HG02642 (cell line): ENCODE data around the gene ACAA1.
"Not testable (repeated sequence)": the region's sequence is repeated elsewhere in the genome, so short reads cannot be mapped to it uniquely, and the experiment has no call there.

ENCODE experiments used
- ATAC-seq: cut with Tn5 transposase; IDR thresholded peaks from one replicate; pipeline ENCODE4 v1.9.1; 2021; ENCODE audit warnings: mild to moderate bottlenecking; ENCODE audit not compliant: unreplicated experiment, poor library complexity

ACAA1 gene

GRCh38 chr3:38136777-38137614 is at the start of gene ACAA1:
TSS of gene ACAA1 (minus strand) at chr3:38137127. CDS start at chr3:38137035, 92 bp downstream.
- peak; percentile 89 for ATAC-seq

GRCh38 chr3:38177181-38177580 is 40.3 kb upstream of the ACAA1 start:
- ATAC-seq = no peak

- ATAC-seq = peak; percentile 44
Observed at GRCh38 chr3:38173834-38174418, 37.0 kb upstream of the ACAA1 start.

- ATAC-seq = no peak
Observed at GRCh38 chr3:38171622-38172021, 34.7 kb upstream of the ACAA1 start.

- ATAC-seq = no peak
Observed at GRCh38 chr3:38170722-38171121, 33.8 kb upstream of the ACAA1 start.

- ATAC-seq = no peak
Observed at GRCh38 chr3:38169027-38169317, 32.0 kb upstream of the ACAA1 start.

GRCh38 chr3:38168151-38169026 is 31.5 kb upstream of the ACAA1 start:
- no peak for ATAC-seq

- no peak for ATAC-seq
Observed at GRCh38 chr3:38167591-38167990, 30.7 kb upstream of the ACAA1 start.

GRCh38 chr3:38165722-38166387 is 28.9 kb upstream of the ACAA1 start:
- ATAC-seq = no peak

GRCh38 chr3:38164952-38165721 is 28.2 kb upstream of the ACAA1 start, which contains the start of gene OXSR1:
TSS of gene OXSR1 (plus strand) at chr3:38165537. CDS start at chr3:38165877, 340 bp downstream.
- peak; percentile 93 for ATAC-seq

GRCh38 chr3:38164643-38164951 is 27.7 kb upstream of the ACAA1 start:
- ATAC-seq = peak; percentile 16

GRCh38 chr3:38163841-38164642 is 27.1 kb upstream of the ACAA1 start:
- no peak for ATAC-seq

- ATAC-seq = no peak
Observed at GRCh38 chr3:38163117-38163840, 26.4 kb upstream of the ACAA1 start.

- ATAC-seq = not testable (repeated sequence)
Observed at GRCh38 chr3:38160704-38161103, 23.8 kb upstream of the ACAA1 start.

GRCh38 chr3:38158472-38158871 is 21.5 kb upstream of the ACAA1 start:
- ATAC-seq = no peak

GRCh38 chr3:38157595-38157994 is 20.7 kb upstream of the ACAA1 start:
- ATAC-seq = no peak

- no peak for ATAC-seq
Observed at GRCh38 chr3:38157117-38157516, 20.2 kb upstream of the ACAA1 start.

GRCh38 chr3:38155825-38156224 is 18.9 kb upstream of the ACAA1 start:
- ATAC-seq = no peak
